NOMO-1 (cell line): Measurements from ENCODE around the gene HSFX1.
"Not testable (repeated sequence)": the region's sequence is repeated elsewhere in the genome, so short reads cannot be mapped to it uniquely, and the experiment has no call there.

ENCODE experiments used
- DNase-seq, 2 experiments: peaks; one replicate each; lab custom pipeline; 2025; ENCODE audit not compliant: unreplicated experiment in 2 of 2; lab: John Stamatoyannopoulos, UW

Gene HSFX1

GRCh38 chrX:149773768-149774167 lies at the start of gene HSFX1:
Gene HSFX1 (plus strand): TSS chrX:149774068. CDS start chrX:149774682, 614 bp downstream.
- not testable (repeated sequence) for DNase-seq

GRCh38 chrX:149727308-149727707 lies 46.6 kb upstream of the HSFX1 start:
- not testable (repeated sequence) for DNase-seq

GRCh38 chrX:149742269-149742668 lies 31.6 kb upstream of the HSFX1 start:
- DNase-seq, result not testable (repeated sequence)

- DNase-seq, result not testable (repeated sequence)
Measured at GRCh38 chrX:149746390-149747007, 27.4 kb upstream of the HSFX1 start.

- DNase-seq, result no peak
Measured at GRCh38 chrX:149757206-149758067, 16.4 kb upstream of the HSFX1 start.

- DNase-seq, result no peak
Measured at GRCh38 chrX:149758068-149758714, 15.7 kb upstream of the HSFX1 start.

GRCh38 chrX:149758715-149759078 lies 15.2 kb upstream of the HSFX1 start:
- not testable (repeated sequence) for DNase-seq

GRCh38 chrX:149759824-149760223 lies 14.0 kb upstream of the HSFX1 start:
- DNase-seq, result no peak

- no peak for DNase-seq
Measured at GRCh38 chrX:149760965-149761364, 12.9 kb upstream of the HSFX1 start.

GRCh38 chrX:149761858-149762674 lies 11.8 kb upstream of the HSFX1 start:
- not testable (repeated sequence) for DNase-seq

GRCh38 chrX:149762696-149763614 lies 10.9 kb upstream of the HSFX1 start:
- no peak for DNase-seq

GRCh38 chrX:149770344-149770743 lies 3.5 kb upstream of the HSFX1 start:
- not testable (repeated sequence) for DNase-seq

- DNase-seq, result not testable (repeated sequence)
Measured at GRCh38 chrX:149773026-149773425, 842 bp upstream of the HSFX1 start.

- DNase-seq, result not testable (repeated sequence)
Measured at GRCh38 chrX:149777999-149778398, 4.1 kb downstream of the HSFX1 start.

GRCh38 chrX:149781727-149782126 lies 7.9 kb downstream of the HSFX1 start, which contains the start of gene MAGEA9:
Gene MAGEA9 (plus strand): TSS chrX:149781930. CDS start chrX:149786211, 4,281 bp downstream.
- DNase-seq, result not testable (repeated sequence)

GRCh38 chrX:149795531-149795930 lies 21.7 kb downstream of the HSFX1 start:
- DNase-seq, result not testable (repeated sequence)

- no peak for DNase-seq
Measured at GRCh38 chrX:149799095-149799714, 25.3 kb downstream of the HSFX1 start.

GRCh38 chrX:149799938-149800337 lies 26.1 kb downstream of the HSFX1 start:
- no peak for DNase-seq

GRCh38 chrX:149803458-149804062 lies 29.7 kb downstream of the HSFX1 start:
- no peak for DNase-seq
